AG20443 (cell line): ENCODE data around the gene XAB2.

Experiments
- DNase-seq: peaks from one replicate; pipeline ENCODE4 v3.0.0; 2012; ENCODE audit warnings: low spot score, mixed read lengths

The XAB2 gene

GRCh38 chr19:7629347-7630054 lies at the start of gene XAB2, which contains the start of gene PET100:
TSS of gene XAB2 (minus strand) at chr19:7629545. CDS start at chr19:7629527, 18 bp downstream.
TSS of gene PET100 (plus strand) at chr19:7629793. CDS start at chr19:7629834, 41 bp downstream.
- DNase-seq = peak; percentile 99

DNA sequence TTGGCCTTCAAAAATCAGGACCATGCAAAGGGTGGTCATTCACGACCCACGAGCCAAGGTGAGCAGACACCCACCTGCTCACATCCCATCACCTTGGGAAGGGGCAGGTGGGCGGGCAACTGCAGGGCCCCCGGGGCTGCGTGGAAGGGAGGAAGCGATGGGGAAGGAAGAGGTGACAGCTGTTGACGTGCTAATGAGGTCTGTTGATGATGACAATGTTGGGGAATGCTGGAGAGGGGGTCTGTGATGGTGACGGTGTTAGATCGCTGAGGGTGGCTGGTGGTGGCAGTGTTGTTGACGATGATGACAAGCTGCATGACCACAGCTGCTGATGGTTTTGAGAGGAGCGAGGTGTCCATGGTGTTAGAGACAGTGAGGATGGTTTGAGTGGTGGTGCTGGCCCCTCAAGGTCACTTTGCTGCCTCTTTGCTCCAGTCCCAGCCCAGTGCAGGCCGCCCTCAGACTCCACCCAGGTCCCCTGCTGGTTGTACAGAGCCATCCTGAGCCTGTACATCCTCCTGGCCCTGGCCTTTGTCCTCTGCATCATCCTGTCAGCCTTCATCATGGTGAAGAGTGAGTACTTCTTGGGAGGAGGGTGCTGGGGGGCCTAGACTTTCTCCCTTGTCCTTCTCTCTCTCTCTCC lies 48.4 kb upstream of the XAB2 start:
- DNase-seq = no peak

GRCh38 chr19:7676854-7677253 lies 47.5 kb upstream of the XAB2 start, which contains the start of gene MCEMP1:
TSS of gene MCEMP1 (plus strand) at chr19:7677090. CDS start at chr19:7677121, 31 bp downstream.
- no peak for DNase-seq

DNA sequence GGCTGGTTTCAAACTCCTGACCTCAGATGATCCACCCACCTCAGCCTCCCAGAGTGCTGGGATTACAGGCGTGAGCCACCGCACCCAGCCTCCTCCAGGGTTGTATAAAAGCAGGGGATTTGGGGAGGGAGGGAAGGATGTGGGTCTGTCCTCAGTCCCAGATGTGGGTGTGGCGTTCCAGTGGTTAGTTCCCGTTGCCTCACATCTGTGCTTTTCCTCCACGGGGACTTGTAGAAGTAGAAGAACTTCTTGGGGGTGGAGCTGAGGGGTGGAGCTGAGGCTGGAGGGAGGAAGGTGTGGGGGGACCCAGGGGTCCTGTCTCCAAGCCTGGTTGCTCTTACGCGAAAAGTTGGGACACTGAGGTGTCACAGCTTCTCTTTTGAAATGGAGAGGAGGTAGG lies 47.0 kb upstream of the XAB2 start:
- no peak for DNase-seq

- DNase-seq = peak; percentile 87
These were observed 45.0 kb upstream of the XAB2 start for GRCh38 chr19:7674010-7675005.

- no peak for DNase-seq
These were observed 43.2 kb upstream of the XAB2 start for GRCh38 chr19:7672522-7672921.

GRCh38 chr19:7670790-7671189 lies 41.4 kb upstream of the XAB2 start:
- DNase-seq = no peak

- no peak for DNase-seq
These were observed 40.9 kb upstream of the XAB2 start for GRCh38 chr19:7670150-7670783.

DNA sequence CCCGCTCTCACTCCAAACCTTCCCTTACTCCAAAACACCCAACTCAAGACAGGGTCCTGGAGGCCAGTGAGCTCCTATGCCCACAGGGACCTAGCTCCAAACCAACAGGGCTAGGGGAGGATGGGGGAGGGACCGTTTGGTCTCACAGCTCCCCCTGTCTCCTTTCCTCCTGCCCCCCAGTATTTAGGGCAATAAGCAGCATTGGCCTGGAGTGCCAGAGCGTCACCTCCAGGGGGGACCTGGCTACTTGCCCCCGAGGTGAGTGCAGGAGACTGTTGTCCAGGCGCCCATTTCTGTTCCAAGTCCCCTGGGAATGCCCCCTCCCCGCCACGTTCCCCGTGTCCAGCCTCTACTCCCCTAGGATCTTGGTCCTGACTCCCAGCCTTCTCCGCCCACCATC lies 40.3 kb upstream of the XAB2 start:
- no peak for DNase-seq

DNA sequence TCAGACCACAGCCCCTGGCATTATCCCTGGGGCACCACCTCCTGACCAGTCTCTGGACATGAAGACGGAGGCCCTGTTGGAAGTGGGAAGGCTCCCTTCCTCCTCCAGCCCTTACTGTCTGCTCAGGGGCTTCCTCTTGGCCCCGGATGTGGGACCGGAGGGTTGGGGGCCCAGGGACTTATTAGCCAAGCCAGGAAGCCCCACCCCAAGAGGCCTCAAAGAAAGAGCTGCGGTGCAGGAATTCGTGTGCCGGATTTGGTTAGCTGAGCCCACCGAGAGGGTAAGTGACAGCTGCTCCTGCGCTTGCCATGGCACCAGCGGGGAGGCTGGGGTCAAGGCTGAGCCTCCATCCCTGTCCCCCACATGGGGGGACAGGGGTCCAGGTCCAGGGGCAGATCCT lies 39.5 kb upstream of the XAB2 start, which contains the start of gene RETN:
Gene RETN, plus strand, starts transcription at position 208 of the 400 bp plus-strand sequence. CDS start 278 bp downstream, outside the sequence.
- no peak for DNase-seq

- no peak for DNase-seq
These were observed 35.7 kb upstream of the XAB2 start for GRCh38 chr19:7665076-7665475.

DNA sequence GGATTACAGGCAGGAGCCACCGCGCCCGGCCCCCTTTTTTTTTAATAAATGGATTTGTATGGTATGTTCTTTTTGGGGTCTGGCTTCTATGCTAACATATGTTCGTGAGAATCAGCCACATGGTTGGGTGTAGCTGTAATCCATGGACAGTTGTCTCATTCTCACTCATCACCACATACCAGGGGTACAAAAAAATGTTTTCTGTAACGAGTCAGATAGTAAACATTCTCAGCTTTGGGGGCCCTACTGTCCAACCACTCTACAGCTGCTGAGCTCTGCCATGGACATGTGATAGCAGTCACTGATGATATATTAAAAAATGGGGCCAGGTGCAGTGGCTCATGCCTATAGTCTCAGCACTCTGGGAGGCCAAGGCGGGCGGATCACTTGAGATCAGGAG lies 34.4 kb upstream of the XAB2 start:
- no peak for DNase-seq

DNA sequence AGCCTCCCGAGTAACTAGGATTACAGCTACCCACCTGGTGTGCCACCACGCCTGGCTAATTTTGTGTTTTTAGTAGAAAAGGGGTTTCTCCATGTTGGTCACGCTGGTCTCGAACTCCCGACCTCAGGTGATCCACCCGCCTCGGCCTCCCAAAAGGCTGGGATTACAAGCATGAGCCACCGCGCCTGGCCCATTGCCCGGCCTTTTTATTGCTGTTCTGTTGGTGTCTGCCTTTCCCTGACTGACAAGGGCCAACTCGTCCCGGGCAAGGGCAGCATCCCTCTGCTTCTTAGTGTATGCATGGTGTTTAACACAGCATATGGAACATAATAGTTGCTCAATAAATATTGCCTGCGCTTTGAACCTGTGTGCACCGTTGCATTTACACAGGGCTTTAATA lies 33.3 kb upstream of the XAB2 start:
- no peak for DNase-seq

GRCh38 chr19:7661744-7662538 lies 32.6 kb upstream of the XAB2 start:
- DNase-seq = no peak

DNA sequence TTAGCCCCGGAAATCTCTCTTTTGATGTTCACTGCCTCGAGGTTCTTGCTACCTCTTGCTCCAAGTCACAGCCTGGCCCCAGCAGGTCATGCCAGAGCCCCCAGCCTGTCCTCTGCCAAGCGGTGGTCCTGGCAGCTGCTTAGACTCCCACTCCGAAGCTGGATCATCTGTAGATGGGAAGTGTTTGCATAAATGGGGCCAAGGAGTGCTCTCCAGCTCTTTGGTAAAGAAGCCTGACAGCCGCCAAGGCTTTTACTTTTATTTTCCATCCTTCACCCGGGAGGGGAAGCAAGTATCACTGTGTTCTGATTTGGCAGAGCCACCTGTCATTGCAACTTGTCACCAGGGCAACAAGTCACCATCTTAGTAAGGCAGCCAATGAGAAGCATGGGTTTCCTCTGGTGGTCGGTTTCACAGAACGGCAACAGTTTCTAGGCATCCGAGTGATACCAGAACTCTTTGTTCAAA lies 28.9 kb upstream of the XAB2 start:
- DNase-seq = no peak

- DNase-seq = no peak
These were observed 27.9 kb upstream of the XAB2 start for GRCh38 chr19:7657131-7657751.

DNA sequence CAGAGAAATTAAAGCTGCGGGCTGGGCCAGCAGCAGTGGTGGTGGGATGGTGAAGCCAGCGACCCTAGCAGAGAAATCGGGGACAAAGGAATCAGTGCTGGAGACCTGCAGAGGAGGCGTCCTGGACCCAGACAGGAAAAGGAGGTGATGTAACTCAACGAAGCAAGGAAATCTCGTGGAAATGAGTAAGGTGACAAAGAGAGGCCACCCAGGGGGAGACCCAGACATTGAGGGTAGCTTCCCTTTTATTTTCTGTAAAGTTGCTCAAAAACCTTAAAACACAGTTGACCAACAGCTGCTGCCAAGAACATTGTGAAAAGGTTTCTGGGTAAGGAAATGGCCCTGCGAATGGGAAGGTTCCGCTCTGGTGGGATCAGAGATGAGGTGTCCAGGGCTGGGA lies 26.2 kb upstream of the XAB2 start:
- no peak for DNase-seq

DNA sequence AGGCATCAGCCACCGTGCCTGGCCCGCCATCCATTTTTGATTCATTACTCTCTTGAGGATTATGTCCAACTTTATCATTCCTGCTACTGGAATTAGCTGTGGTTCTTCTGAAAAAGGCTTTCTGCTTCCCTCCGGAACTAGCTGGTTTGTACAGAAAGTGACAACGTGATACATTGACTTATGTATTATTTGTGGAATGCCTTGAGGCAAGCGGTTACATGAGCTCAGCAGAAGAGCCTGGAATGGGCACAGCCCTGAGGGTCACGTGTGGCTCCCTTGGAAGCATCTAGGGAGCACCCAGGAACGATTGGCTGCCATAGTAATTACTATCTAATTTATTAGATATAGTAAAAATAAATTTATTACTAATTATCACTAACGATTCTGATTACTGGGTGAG lies 25.1 kb upstream of the XAB2 start:
- DNase-seq = no peak

DNA sequence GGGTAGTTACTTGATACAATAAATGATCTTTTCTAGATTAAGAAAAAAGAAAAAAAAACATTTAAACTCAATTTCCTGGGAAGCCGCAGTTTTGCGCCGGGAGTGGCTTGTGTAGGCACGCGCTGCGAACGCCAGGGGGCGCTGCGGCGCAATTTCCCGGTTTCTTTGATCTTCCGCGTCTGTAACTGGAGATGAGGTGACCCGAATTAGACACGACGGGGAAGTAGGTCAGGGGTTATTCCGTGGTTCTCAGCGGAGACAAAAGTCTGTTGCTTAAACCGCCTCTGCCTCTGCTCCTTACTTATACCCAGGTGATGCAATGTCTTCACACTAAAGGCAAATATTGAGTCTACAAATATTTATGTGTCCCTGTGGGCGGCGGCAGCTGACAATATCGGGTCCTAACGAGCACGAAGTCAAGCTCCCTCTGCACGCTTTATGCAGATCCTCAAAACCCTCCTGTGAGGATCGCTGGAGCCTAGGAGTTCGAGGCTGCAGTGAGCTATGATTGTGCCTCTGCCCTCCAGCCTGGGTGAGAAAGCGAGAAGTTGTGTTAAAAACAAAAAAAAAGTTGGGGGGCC lies 22.8 kb upstream of the XAB2 start:
- DNase-seq = peak; percentile 86

- no peak for DNase-seq
These were observed 20.8 kb upstream of the XAB2 start for GRCh38 chr19:7650148-7650547.
